Mesothelial cell of epicardium (in vitro differentiated cells): ENCODE data around the gene ERC2. TPM values are rescaled to one million over a fixed set of nuclear protein-coding genes. Genes with fewer than 3 reads are reported as not detected.

ENCODE experiments used
- DNase-seq, 2 experiments: peaks; one replicate each; pipeline ENCODE4 v3.0.0; 2021; ENCODE audit warnings: low spot score in 2 of 2; ENCODE audit not compliant: unreplicated experiment in 2 of 2
- H3K27ac Mint-ChIP-seq: 2 replicates; pipeline ENCODE4 v1.8.0; 2021; ENCODE audit warnings: mixed read lengths
- H3K27me3 Mint-ChIP-seq: 2 replicates; pipeline ENCODE4 v1.8.0; 2021; ENCODE audit warnings: low read depth, mixed read lengths
- H3K36me3 Mint-ChIP-seq: 2 replicates; pipeline ENCODE4 v1.8.0; 2021; ENCODE audit warnings: mixed read lengths
- H3K4me1 Mint-ChIP-seq: 2 replicates; pipeline ENCODE4 v1.8.0; 2021; ENCODE audit warnings: mixed read lengths
- H3K4me3 Mint-ChIP-seq: 2 replicates; pipeline ENCODE4 v1.8.0; 2021; ENCODE audit warnings: mild to moderate bottlenecking, moderate library complexity, mixed read lengths
- H3K9me3 Mint-ChIP-seq: 2 replicates; pipeline ENCODE4 v1.8.0; 2021; ENCODE audit warnings: mixed read lengths
- total RNA-seq: library from RNA; stranded (reverse); gene quantifications from 3 replicates; pipeline ENCODE4 v1.2.1, GENCODE V29; 2021
- TF ChIP-seq, protein P1 (sequence below): fragments of 200-600 bp; sonication (generic); IDR thresholded peaks from one replicate; pipeline ENCODE4 v1.5.0; 2021; ENCODE audit warnings: antibody characterized with exemption; ENCODE audit not compliant: unreplicated experiment

Gene ERC2
- total RNA-seq, 1 donor from 2014 or later: 15.6 TPM

DNA sequence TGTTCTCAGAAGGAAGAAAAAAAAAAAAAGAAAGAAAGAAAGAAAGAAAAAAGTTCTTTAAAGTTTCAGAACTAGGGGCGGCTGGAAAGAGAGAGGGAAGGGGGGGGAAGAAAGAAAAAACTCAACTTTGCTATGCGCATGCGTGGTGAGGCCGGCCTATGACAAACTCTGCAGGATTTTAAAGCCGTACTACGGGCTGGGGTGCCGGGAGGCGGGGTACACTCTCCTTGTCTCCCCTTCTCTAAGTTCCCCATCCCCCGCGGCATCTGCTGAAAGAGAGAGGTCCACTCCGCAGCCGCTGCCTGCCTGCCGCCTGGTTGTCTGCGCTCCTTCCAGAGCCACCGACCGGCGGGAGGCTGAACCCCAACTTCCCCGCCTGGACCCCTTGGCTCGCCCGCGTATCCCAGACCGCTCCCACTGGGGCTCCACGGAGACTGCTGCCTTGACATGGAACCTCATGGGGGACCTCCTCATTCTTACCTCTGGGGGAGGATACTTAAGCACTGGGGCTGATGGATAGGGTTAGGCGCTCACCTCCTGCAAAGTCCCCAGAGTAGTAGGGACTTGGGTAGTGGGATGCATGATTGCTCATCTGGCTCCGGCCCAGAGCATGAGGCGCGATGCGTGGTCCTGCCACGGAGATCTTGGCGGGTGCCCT is 979.7 kb downstream of the ERC2 start:
- peak; percentile 58 to 76 for DNase-seq
- TF ChIP-seq, protein P1, sequence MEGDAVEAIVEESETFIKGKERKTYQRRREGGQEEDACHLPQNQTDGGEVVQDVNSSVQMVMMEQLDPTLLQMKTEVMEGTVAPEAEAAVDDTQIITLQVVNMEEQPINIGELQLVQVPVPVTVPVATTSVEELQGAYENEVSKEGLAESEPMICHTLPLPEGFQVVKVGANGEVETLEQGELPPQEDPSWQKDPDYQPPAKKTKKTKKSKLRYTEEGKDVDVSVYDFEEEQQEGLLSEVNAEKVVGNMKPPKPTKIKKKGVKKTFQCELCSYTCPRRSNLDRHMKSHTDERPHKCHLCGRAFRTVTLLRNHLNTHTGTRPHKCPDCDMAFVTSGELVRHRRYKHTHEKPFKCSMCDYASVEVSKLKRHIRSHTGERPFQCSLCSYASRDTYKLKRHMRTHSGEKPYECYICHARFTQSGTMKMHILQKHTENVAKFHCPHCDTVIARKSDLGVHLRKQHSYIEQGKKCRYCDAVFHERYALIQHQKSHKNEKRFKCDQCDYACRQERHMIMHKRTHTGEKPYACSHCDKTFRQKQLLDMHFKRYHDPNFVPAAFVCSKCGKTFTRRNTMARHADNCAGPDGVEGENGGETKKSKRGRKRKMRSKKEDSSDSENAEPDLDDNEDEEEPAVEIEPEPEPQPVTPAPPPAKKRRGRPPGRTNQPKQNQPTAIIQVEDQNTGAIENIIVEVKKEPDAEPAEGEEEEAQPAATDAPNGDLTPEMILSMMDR: no peak
- no peaks in the 10 kb centered on the region for H3K36me3 Mint-ChIP-seq
- no peaks in the 10 kb centered on the region for H3K9me3 Mint-ChIP-seq
- H3K4me1 Mint-ChIP-seq: peaks cover 56% of the 10 kb centered on the region
- peak overlapping the region; percentile 64 for H3K27ac Mint-ChIP-seq
- peaks cover 38% of the 10 kb centered on the region for H3K27me3 Mint-ChIP-seq
- H3K4me3 Mint-ChIP-seq: peak overlapping the region; percentile 97

DNA sequence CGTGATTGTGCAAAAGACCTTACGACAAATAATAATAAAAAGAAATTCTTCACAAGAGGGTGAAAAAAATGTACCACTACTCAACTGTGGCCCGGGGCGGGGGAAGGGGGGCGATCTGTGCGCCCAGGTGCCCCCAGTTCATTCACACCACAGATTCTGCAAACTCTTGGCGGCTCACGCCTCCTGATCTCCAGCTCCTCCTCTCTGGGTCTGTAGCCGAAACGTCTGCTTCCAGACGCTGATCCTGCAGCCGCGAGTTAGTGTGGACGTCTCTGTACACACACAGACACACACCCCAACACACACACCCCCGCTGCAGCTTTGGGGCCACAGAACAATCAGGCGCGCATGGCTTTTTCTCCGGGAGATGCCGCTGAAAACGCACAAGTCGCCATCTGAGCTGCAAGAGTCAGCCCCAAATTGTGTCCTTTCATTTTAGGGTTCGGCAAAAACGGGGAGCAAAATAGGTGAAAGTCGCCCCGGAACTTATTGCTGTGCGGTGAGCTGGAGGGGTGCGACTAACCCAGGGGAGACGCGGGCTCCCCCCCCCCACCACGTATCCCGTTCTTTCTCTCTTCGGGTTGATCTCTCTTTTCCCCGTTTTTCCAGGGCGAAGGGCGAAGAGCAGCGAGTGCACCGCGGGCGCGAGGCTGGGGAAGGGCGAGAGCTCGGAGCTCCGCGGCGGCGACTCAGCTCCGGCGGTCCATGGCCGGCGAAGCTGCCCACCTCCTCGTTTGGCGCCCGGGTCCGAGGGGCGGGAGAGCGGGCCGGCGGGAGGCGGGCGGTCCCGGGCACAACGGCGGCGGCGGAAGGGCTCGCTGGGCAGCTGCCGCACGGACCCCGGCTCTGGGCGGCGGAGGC is 980.7 kb downstream of the ERC2 start:
- Mint-ChIP-seq H3K27me3 (peaks cover 39% of the 10 kb centered on the region), H3K36me3 (no peaks in the 10 kb centered on the region), H3K4me3 (peak overlapping the region; percentile 97), H3K9me3 (no peaks in the 10 kb centered on the region), H3K27ac (peak overlapping the region; percentile 88), H3K4me1 (peaks cover 63% of the 10 kb centered on the region)
- TF ChIP-seq, protein P1: no peak
- DNase-seq: peak; percentile 27 to 60

DNA sequence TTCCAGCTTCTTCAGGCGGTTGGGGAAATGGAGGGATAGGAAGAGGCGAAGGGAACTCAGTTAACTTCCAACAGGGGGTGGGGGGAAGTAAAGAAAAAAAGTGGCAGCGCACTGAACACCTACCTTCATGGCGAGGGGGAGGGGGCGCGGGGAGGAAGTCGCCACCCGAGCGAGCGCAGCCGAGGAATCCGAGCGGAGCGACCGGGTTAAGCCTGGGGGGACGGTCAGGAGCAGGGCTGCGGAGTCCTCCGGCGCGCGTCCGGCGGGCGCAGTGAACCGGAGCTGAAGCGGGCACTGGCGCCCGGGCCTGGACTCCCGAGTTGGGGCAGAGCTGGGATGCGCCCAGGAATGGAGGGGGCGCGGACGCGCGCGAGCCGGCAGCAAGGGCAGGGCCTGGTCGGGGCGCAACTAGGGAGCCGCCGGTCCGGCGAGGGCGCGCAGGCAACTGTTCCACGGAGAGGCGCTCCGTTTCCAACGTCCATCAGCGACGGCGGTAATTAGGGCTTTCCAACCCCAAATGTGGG is 981.3 kb downstream of the ERC2 start, which contains the start of gene WNT5A:
Gene WNT5A (minus strand): TSS at position 450 of the 524 bp plus-strand sequence. CDS start 321 bp downstream, at position 129.
- TF ChIP-seq, protein P1: no peak
- H3K4me3 Mint-ChIP-seq: peak within 1 kb of the TSS; percentile 97
- DNase-seq: peak; percentile 25 to 62
- peaks cover 37% of the 10 kb centered on the region for H3K27me3 Mint-ChIP-seq
- H3K4me1 Mint-ChIP-seq: peaks cover 67% of the 10 kb centered on the region
- H3K36me3 Mint-ChIP-seq: no peaks in the 10 kb centered on the region
- no peaks in the 10 kb centered on the region for H3K9me3 Mint-ChIP-seq
- H3K27ac Mint-ChIP-seq: peak within 1 kb of the TSS; percentile 97

DNA sequence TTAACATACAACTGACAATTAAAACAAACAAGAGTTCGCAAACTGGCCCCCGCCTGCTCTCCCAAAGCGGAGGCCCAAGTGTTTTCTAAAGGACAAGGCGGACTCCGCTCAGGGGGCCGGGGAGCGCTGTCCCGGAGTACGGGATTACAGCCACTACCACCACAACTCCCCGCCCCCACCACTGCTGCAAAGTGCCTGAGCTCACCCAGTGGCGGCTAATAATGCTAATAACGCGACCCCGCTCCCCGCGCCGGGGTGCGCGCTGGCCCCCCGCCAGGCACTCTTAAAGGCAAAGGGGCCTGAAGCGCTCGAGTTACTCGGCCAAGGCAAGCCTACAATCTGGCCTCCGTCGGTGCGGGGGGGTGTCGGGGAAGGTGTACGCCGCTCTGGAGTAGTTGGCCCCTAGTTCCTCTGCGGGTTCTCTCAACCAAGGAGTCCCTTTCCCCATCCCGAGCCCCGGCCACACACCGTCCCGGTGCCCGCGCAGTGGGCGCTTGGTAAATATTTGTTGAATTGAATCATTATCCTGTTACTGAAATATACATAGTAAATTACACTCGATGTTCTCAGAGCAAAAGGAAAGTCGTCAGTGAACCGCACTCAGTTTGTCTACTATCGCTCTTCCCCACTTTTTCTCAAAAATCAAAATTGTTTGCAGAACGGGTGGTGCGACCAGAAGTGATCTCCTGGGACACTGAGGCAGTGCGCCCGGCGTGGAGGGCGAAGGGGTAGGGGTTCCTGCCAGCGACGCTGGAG is 982.0 kb downstream of the ERC2 start:
- Mint-ChIP-seq H3K27me3 (peaks cover 39% of the 10 kb centered on the region), H3K4me1 (peaks cover 68% of the 10 kb centered on the region)

More for the DNA sequence above, 982.0 kb downstream of the ERC2 start:
- Mint-ChIP-seq H3K27ac (peak overlapping the region; percentile 97), H3K4me3 (peak overlapping the region; percentile 97), H3K9me3 (no peaks in the 10 kb centered on the region), H3K36me3 (no peaks in the 10 kb centered on the region)
- TF ChIP-seq, protein P1: no peak
- peak; percentile 43 to 72 for DNase-seq
